NCI-H82 (cell line): ENCODE data around the gene KRT6B.
"Not testable (repeated sequence)": the region's sequence is repeated elsewhere in the genome, so short reads cannot be mapped to it uniquely, and the experiment has no call there.

Experiments used
- DNase-seq: peaks from one replicate; lab custom pipeline; 2025; lab: John Stamatoyannopoulos, UW

The KRT6B gene

DNA sequence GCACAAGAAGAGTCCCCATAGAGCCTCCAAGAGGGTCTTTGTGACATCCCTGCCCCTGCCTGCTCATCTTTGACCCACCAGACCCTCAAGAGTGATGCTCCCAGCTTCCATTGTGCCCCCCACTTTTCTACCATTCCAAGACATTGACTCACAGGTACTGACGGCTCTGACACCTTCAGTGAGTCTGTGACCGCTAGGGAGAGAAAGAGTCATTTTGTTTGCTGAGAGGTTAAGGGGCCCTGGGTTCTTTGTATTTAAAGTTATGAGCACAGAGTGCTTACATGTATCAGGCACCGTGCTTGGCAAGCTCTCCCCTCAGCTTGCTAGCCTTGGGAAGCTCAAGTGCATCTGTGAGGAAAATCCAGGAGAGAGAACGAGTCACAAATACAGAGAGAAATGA, 38.7 kb downstream of the KRT6B start:
- no peak for DNase-seq

- no peak for DNase-seq
Observed at GRCh38 chr12:52411815-52412214, 40.1 kb downstream of the KRT6B start.

DNA sequence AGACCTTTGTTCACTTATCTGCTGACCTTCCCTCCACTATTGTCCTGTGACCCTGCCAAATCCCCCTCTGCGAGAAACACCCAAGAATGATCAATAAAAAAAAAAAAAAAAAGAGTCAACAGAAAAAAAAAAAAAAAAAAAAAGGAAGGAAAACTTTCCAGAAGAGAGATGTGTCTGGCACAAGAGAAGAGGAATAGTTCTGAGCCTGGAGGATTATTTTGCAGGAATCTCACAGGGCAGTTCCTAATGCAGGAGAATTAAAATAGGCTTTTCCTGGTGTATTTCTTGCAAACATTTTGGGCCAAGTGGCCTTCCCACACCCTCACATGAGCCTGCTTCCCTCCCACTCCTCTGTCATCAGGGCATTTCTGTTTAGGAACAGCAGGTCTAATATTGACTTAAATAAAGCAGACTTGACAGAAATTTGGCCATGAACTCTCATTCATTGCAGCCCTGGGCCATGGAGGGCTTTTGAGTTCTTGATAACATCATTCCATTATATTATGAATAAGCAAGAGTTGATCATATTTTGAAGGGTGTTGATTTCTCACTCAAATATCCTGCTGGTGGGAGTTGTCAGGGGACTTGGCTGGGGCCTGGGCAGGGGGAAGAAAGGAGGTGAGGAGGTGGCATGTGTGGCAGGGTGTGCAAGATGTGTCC, 41.2 kb downstream of the KRT6B start:
- not testable (repeated sequence) for DNase-seq

DNA sequence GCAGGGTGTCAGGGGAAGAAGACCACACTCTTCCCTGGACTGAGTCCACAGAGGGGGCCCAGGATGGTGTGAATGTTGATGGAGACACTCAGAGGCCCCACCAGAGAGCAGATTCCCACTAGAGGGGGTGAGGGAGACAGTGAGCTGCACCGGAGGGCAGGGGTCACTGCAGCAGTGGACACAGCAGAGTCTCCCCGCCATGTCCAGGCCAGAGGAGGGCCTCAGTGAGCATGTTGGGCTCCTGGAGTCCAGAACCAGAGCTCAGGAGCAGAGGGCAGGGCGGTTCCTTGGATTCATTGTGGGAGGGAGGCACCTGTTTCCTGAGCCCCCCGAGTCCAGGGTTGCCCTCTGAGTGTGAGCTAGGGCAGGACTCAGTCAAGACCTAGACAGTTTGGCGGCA, 44.0 kb downstream of the KRT6B start:
- no peak for DNase-seq

DNA sequence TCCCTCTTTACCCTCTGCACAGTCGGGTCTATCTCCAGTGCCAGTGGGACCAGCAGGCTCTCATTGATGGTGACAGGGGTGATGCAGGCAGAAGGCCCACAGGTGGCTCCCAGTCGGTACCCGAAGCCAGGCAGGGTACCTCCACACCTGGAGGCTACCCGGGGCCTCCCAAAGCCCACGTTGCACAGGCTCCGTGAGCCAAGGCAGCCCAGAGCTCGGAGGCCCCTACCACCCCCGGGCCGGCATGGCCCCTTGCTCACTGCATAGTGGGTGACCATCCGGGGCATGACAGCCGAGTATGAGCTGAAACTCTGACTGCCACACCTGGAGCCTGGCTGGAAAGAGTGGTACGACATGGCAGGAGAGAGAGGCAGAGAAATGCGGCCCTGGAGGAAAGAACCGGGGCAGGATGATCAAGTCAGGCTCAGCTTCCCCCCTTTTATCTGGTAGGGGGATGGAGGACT, 46.0 kb downstream of the KRT6B start, which contains the start of gene KRT82:
KRT82 (minus strand) TSS at position 414 of the 464 bp plus-strand sequence; CDS start at position 356, 58 bp downstream.
- no peak for DNase-seq

- no peak for DNase-seq
Observed at GRCh38 chr12:52404951-52405350, 47.0 kb downstream of the KRT6B start.

- no peak for DNase-seq
Observed at GRCh38 chr12:52403561-52403960, 48.4 kb downstream of the KRT6B start.

DNA sequence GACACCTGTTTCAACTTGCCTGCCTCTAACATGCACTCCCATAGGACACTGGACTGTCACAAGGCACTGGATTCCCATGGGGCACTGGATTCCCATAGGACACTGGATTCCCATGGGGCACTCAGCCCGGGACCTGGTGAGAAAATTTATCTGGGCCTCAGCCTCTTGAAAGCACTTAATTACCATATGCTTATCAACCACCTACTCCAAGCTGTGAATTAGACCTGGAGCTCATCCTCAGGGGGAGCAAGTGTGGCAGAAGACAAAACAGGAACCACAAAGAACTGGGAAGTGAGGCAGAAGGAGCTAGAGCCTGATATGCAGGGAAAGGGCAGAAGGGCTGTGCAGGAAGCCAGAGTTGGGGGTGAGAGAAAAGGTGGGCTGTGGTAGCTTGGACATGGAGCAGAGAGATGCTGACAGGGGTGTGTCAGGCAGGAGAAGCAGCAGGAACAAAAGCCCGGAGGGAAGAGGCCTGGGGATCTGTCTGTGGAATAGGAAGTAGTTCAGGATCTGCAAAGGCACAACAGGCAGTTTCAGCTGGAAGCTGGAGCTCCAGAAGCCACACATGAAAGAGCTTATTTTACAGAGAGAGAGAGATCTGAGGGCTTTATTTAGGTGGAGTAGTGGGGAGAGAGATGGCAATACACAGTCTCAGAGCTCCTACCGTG, 48.9 kb downstream of the KRT6B start:
- no peak for DNase-seq

DNA sequence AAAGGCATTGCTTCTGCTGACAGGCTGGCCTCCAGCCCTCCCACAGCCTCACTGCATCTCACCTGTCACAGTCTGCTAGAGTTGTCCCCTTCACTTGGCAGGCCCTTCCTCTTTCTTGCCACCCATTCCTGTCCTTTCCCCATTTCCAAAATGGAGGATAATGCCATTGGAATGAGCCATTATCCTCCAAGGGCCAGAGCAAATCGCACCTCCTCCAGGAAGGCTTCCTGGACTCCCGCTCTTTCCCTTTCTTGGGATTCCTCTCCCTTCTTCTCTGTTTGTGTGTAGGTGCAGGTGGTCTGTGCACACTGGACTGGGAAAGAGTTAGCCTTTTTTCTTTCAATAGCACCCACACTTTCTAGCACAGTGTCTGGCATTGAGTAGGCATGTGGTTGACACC, 49.6 kb downstream of the KRT6B start:
- no peak for DNase-seq

DNA sequence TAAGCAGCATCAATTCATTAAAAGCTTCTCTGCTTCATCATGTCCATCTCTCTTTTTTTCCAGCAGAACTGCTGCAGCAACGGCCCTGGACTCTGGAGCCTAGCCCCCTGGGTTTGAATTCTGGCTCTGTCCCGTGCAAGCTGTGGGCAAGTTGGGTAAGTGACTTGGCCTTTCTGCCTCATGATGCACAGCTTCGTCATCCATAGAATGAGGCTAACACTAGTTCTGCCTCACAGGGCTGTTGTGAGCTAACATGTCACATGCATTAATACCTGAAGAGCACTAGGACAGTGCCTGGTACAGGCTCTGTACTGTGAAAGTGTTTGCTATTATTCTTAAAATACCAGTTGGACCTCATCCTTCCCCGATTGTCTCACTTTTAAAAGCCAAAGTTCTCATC, 50.0 kb downstream of the KRT6B start:
- DNase-seq: no peak

DNA sequence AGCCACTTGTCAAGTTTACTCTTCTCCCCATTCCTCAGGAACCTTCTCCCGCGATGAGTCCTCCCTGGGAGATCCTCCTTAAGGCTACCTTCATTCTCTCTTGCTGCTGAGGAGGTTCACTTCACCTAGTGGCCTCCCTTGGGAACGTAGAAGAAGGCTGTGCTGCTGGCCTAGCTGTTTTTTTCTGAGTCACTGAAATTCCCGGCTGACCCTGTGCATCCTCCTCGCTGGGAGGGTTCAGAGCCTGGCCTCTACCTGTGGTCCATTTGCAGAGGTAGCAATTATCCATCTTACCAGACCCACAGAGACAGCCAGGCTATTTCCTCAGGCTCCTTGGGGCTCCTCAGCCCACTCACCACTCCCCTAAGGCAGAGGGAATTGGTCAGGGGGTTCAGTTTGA, 50.4 kb downstream of the KRT6B start:
- DNase-seq: no peak

DNA sequence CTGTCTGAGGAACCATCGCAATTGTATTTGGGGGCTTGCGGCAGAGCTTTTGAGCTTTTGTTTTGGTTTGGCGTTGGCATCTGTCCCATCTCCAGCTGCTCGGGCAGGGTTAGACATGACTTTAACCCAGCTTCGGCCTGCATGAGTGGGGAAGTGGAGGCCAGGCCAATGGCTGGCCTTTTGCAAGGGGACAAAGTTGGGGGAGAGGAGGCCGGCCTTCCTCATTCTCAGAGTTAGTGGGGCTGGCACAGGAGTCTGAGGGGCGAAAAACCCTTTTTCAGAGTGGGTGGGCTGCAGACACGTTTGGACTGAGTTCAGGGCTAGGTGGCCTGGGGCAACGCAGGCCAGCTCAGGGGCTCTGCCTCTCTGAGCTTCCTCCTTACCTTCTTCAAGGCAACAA, 51.0 kb downstream of the KRT6B start:
- no peak for DNase-seq

DNA sequence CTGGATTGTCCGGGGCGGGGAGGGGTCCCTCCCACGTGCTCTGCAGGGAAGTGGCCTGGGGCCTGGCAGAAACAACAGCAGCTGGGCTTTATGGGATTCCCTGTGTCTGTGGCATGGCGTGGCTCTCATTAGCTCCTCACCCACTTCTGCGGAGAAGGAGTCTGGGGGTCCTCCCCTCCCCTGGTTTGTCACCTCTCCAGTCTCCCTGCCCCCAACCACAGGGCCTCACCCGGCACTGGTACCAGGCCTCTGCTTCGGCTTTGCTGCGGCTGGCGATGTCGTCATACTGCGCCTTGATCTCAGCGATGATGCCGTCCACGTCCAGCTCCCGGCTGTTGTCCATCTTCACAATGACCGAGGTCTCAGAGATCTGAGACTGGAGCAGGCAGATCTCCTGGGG, 52.2 kb downstream of the KRT6B start:
- no peak for DNase-seq

DNA sequence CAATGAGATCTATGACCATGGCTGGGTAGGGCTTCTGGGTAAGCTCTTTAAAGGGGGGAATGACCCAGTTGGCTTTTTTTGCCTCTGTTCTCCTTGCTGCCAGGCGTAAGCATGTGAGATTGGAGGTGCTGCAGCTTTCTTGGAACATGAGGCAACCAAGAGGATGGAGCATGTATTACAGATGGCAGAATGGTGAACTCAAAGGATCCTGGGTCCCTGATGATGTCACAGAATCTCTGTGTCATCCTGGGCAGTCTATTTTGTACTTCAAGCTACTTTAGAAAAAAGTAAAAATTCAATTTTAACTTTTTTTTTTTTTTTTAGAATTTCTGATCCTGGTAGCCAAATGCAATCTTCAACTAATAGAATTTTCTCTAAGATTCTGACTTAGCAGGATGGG, 53.8 kb downstream of the KRT6B start:
- no peak for DNase-seq

DNA sequence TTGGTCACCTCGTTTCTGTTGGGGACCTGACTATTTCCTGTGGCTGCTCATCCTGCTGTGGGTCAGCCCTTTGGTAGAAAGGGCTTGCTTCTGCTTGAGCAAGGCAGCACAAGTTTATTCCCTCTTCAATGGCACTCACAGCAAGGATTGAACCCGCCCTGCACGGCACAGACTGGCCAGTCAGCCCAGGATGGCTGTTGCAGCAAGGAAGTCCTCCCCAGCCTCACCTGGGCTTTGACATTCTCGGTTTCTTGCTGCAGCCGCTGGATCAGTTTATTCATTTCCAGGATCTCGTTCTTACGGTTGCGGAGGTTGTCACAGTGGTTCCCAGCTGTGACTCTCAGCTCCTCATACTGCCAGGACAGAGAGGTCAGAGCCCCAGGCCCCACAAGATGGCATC, 55.3 kb downstream of the KRT6B start:
- no peak for DNase-seq
